Measurements from ENCODE around the gene IGF2BP2.

DNA sequence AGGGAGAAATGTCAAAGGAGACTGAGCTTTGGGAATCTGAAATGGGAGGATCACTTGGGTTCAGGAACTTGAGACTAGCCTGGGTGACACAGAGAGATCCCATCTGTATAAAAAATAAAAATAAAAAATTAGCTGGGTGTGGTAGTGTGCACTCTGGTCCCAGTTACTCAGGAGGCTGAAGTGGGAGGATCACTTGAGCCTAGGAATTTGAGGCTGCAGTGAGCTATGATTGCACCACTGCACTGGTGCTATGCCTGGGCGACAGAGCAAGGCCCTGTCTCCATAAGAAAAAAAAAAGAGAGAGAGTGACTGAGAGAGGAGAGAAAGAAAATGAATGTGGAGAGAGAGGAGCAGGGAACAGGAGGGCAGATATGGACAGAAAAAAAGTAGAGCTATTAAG, 165.9 kb downstream of the IGF2BP2 start:
- no peak for TF ChIP-seq RAD21 (IDR thresholded peaks at IDR 0.05; ENCODE audit: low read depth)
- TF ChIP-seq EP300 (IDR thresholded peaks at IDR 0.05; ENCODE audit: borderline replicate concordance), result no peak
- no peak for TF ChIP-seq FOXM1 (IDR thresholded peaks at IDR 0.05; ENCODE audit: borderline replicate concordance, low read depth)
- TF ChIP-seq, protein P1, sequence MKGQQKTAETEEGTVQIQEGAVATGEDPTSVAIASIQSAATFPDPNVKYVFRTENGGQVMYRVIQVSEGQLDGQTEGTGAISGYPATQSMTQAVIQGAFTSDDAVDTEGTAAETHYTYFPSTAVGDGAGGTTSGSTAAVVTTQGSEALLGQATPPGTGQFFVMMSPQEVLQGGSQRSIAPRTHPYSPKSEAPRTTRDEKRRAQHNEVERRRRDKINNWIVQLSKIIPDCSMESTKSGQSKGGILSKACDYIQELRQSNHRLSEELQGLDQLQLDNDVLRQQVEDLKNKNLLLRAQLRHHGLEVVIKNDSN (IDR thresholded peaks at IDR 0.05), result no peak
- no peak for TF ChIP-seq EGR1 (IDR thresholded peaks at IDR 0.05)
- no peak for TF ChIP-seq TAF1 (IDR thresholded peaks at IDR 0.05; ENCODE audit: low read depth)
- TF ChIP-seq, protein P2, sequence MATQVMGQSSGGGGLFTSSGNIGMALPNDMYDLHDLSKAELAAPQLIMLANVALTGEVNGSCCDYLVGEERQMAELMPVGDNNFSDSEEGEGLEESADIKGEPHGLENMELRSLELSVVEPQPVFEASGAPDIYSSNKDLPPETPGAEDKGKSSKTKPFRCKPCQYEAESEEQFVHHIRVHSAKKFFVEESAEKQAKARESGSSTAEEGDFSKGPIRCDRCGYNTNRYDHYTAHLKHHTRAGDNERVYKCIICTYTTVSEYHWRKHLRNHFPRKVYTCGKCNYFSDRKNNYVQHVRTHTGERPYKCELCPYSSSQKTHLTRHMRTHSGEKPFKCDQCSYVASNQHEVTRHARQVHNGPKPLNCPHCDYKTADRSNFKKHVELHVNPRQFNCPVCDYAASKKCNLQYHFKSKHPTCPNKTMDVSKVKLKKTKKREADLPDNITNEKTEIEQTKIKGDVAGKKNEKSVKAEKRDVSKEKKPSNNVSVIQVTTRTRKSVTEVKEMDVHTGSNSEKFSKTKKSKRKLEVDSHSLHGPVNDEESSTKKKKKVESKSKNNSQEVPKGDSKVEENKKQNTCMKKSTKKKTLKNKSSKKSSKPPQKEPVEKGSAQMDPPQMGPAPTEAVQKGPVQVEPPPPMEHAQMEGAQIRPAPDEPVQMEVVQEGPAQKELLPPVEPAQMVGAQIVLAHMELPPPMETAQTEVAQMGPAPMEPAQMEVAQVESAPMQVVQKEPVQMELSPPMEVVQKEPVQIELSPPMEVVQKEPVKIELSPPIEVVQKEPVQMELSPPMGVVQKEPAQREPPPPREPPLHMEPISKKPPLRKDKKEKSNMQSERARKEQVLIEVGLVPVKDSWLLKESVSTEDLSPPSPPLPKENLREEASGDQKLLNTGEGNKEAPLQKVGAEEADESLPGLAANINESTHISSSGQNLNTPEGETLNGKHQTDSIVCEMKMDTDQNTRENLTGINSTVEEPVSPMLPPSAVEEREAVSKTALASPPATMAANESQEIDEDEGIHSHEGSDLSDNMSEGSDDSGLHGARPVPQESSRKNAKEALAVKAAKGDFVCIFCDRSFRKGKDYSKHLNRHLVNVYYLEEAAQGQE (IDR thresholded peaks at IDR 0.05; ENCODE audit: low read depth), result no peak
- TF ChIP-seq, protein P3, sequence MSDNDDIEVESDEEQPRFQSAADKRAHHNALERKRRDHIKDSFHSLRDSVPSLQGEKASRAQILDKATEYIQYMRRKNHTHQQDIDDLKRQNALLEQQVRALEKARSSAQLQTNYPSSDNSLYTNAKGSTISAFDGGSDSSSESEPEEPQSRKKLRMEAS (IDR thresholded peaks at IDR 0.05), result no peak
- TF ChIP-seq TEAD4 (IDR thresholded peaks at IDR 0.05), result no peak
- no peak for TF ChIP-seq CEBPB (IDR thresholded peaks at IDR 0.05)
- no peak for TF ChIP-seq TCF12 (IDR thresholded peaks at IDR 0.05; ENCODE audit: low read depth)
- TF ChIP-seq YY1 (IDR thresholded peaks at IDR 0.05; ENCODE audit: low read depth), result no peak
- no peak for TF ChIP-seq CREB1 (IDR thresholded peaks at IDR 0.05; ENCODE audit: low read depth)
- no peak for TF ChIP-seq ZBTB7A (IDR thresholded peaks at IDR 0.05; ENCODE audit: low read depth)

Data from Ishikawa (cell line).